Osteoblast (primary cell): ENCODE data around the gene TC2N. TPM values are rescaled to one million over a fixed set of nuclear protein-coding genes. Genes with fewer than 3 reads are reported as not detected.
A peak's percentile ranks its signal among the peaks of the same experiment; 100 is the strongest.

Experiments used
- DNase-seq: peaks from one replicate; pipeline ENCODE4 v3.0.0; 2011; ENCODE audit warnings: low spot score, mixed read lengths; ENCODE audit not compliant: insufficient read length; ENCODE audit errors: missing footprints
- H2AFZ ChIP-seq: 2 replicates; pipeline ENCODE4 v1.6.0; 2011; ENCODE audit warnings: mild to moderate bottlenecking, low read length
- H3K27ac ChIP-seq: 2 replicates; pipeline ENCODE4 v1.5.1; 2011; ENCODE audit warnings: mild to moderate bottlenecking, low read depth, low read length, moderate library complexity
- H3K27me3 ChIP-seq: 2 replicates; pipeline ENCODE4 v1.6.0; 2012; ENCODE audit warnings: mild to moderate bottlenecking, control low read depth, inconsistent platforms, low read length, moderate library complexity; ENCODE audit not compliant: insufficient read depth
- H3K36me3 ChIP-seq: 2 replicates; pipeline ENCODE4 v1.5.1; 2011; ENCODE audit warnings: mild to moderate bottlenecking, low read length, control low read depth, moderate library complexity; ENCODE audit not compliant: insufficient read depth
- H3K4me1 ChIP-seq: 2 replicates; pipeline ENCODE4 v1.5.1; 2011; ENCODE audit warnings: mild to moderate bottlenecking, low read length, control low read depth, moderate library complexity; ENCODE audit not compliant: insufficient read depth
- H3K4me2 ChIP-seq: 2 replicates; pipeline ENCODE4 v1.6.0; 2011; ENCODE audit warnings: mild to moderate bottlenecking, low read length; ENCODE audit not compliant: insufficient read depth
- H3K4me3 ChIP-seq: fragments of 200-600 bp; sonication (generic); 3 replicates; pipeline ENCODE4 v1.5.1; 2012; ENCODE audit warnings: mild to moderate bottlenecking, low read length, inconsistent platforms; ENCODE audit not compliant: insufficient read depth
- H3K79me2 ChIP-seq: 2 replicates; pipeline ENCODE4 v1.6.0; 2012; ENCODE audit warnings: mild to moderate bottlenecking, low read length, control low read depth, inconsistent platforms; ENCODE audit not compliant: insufficient read depth
- H3K9me3 ChIP-seq: 2 replicates; pipeline ENCODE4 v1.5.1; 2011; ENCODE audit warnings: low read depth, low read length, control low read depth
- H4K20me1 ChIP-seq: 2 replicates; pipeline ENCODE4 v1.6.0; 2012; ENCODE audit warnings: mild to moderate bottlenecking, low read length, control low read depth; ENCODE audit not compliant: insufficient read depth
- total RNA-seq: library from RNA; depleted of rRNA; stranded (reverse); fragments of >200 nt; gene quantifications from 2 replicates; pipeline ENCODE4 v1.2.3, GENCODE V29; 2012
- TF ChIP-seq, protein P1 (sequence below): IDR thresholded peaks from 2 replicates; pipeline ENCODE4 v1.5.1; 2011; ENCODE audit warnings: mild to moderate bottlenecking, low read depth, low read length, moderate library complexity; ENCODE audit errors: extremely low read depth

The TC2N gene
- total RNA-seq, 1 donor = under 0.01 TPM

DNA sequence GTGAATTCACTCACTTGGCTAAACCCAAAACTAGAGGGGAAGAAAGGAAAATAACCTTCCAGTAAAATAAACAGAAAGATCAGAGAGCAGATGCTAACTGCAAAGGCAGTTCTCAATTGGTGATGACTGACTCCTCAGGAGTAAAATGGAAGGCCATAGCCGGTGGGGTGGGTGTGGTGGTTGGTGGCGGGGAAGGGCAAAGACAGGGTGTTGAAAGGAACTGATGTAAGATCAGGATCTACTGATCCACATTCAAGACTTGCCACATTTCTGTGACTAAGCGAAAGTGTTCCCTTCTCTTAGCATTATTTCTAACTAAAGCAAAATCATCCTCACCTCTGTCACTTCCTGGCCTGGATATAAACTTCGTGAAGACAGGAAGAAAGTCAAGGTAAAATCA is 26.3 kb upstream of the TC2N start:
- no peaks in the 10 kb centered on the region for H3K27me3 ChIP-seq
- no peaks in the 10 kb centered on the region for H3K79me2 ChIP-seq
- H3K9me3 ChIP-seq = no peaks in the 10 kb centered on the region
- no peaks in the 10 kb centered on the region for H3K36me3 ChIP-seq
- no peak overlapping the region for H3K4me2 ChIP-seq
- H3K4me1 ChIP-seq = peaks cover 22% of the 10 kb centered on the region
- H2AFZ ChIP-seq = no peak overlapping the region
- peaks cover 3% of the 10 kb centered on the region for H4K20me1 ChIP-seq
- TF ChIP-seq, protein P1, sequence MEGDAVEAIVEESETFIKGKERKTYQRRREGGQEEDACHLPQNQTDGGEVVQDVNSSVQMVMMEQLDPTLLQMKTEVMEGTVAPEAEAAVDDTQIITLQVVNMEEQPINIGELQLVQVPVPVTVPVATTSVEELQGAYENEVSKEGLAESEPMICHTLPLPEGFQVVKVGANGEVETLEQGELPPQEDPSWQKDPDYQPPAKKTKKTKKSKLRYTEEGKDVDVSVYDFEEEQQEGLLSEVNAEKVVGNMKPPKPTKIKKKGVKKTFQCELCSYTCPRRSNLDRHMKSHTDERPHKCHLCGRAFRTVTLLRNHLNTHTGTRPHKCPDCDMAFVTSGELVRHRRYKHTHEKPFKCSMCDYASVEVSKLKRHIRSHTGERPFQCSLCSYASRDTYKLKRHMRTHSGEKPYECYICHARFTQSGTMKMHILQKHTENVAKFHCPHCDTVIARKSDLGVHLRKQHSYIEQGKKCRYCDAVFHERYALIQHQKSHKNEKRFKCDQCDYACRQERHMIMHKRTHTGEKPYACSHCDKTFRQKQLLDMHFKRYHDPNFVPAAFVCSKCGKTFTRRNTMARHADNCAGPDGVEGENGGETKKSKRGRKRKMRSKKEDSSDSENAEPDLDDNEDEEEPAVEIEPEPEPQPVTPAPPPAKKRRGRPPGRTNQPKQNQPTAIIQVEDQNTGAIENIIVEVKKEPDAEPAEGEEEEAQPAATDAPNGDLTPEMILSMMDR = no peak
- no peak overlapping the region for H3K4me3 ChIP-seq
- DNase-seq = no peak
- no peak overlapping the region for H3K27ac ChIP-seq

DNA sequence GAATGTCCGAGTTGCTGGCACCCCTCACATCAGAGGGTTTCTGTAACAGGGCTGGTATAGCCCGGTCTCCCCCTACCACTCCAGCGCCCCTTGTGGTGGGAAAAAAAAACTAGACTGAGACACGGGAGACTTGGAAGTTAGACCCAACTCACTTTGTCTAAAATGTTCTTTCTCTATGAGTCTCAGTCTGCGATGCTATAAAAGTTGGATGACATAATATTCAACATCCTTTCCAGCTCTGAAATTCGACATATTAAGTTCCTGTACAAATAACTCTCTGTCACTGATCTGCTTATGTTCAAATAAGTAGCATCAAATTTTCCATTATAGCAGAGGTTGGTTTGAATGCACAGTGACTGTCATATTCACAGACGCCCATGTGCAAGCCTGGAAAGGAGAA is 25.7 kb upstream of the TC2N start:
- H3K79me2 ChIP-seq = no peaks in the 10 kb centered on the region
- no peak overlapping the region for H2AFZ ChIP-seq
- H3K4me2 ChIP-seq = no peak overlapping the region
- H3K36me3 ChIP-seq = no peaks in the 10 kb centered on the region
- no peak for DNase-seq
- H3K4me1 ChIP-seq = peaks cover 22% of the 10 kb centered on the region
- H3K4me3 ChIP-seq = no peak overlapping the region
- TF ChIP-seq, protein P1 = peak; percentile 49
- no peaks in the 10 kb centered on the region for H3K9me3 ChIP-seq
- peaks cover 3% of the 10 kb centered on the region for H4K20me1 ChIP-seq
- no peak overlapping the region for H3K27ac ChIP-seq
- no peaks in the 10 kb centered on the region for H3K27me3 ChIP-seq

DNA sequence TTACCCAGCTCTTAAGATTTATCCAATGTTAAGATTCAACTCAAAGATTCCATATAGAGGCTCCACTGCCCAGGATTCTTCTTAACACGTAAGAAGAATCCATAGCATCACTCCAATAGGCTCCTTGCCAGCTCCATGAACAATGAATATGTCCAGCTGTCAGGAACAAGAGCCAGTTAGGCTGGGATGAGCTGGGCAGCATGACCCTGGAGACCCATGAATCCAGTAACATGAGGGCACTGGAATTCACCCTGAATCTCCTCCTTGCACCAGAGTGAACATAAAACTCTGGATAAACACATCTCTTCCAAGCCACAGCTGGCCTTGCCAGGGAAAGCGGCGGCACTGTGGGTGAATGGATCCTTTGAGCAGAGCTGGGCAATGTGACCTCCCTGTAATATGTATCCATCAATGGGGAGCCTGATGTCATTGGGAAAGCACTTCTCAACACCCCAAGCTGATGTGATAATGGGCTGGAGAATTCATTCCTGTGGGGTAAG is 24.4 kb upstream of the TC2N start:
- TF ChIP-seq, protein P1 = no peak
- no peak overlapping the region for H2AFZ ChIP-seq
- no peaks in the 10 kb centered on the region for H3K9me3 ChIP-seq
- no peaks in the 10 kb centered on the region for H3K27me3 ChIP-seq
- peak; percentile 85 for DNase-seq
- H3K4me3 ChIP-seq = no peak overlapping the region
- peaks cover 11% of the 10 kb centered on the region for H3K4me1 ChIP-seq
- peak overlapping the region; percentile 18 for H3K27ac ChIP-seq
- no peaks in the 10 kb centered on the region for H3K79me2 ChIP-seq
- no peak overlapping the region for H3K4me2 ChIP-seq
- H4K20me1 ChIP-seq = peaks cover 3% of the 10 kb centered on the region
- H3K36me3 ChIP-seq = no peaks in the 10 kb centered on the region

DNA sequence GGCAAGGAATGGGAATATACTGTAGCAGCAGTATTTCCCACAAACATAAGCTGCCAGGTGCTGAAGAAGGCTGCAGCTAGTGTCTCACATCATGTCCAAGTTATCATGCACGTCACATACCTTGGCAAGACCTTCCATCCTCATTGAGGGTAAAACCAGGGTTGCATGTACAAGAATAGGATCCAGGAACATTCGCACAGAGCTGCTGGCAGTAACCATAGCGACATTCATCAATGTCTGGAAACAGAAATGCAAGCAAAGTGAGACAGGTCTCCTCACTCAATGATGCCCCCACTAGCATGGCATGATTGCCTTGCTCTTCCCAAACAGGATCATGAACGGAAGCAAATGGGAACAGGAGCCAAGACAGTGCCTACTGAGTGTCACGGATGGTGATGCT is 23.8 kb upstream of the TC2N start:
- Histone ChIP-seq H3K4me3 (no peak overlapping the region), H3K4me2 (no peak overlapping the region), H3K36me3 (no peaks in the 10 kb centered on the region), H3K9me3 (no peaks in the 10 kb centered on the region), H3K27me3 (no peaks in the 10 kb centered on the region), H2AFZ (no peak overlapping the region), H3K27ac (peak overlapping the region; percentile 32), H3K4me1 (peaks cover 11% of the 10 kb centered on the region), H4K20me1 (peaks cover 3% of the 10 kb centered on the region), H3K79me2 (no peaks in the 10 kb centered on the region)
- no peak for DNase-seq
- TF ChIP-seq, protein P1 = no peak
